GM12878 (cell line): ENCODE data around the gene NDOR1. TPM values are rescaled to one million over a fixed set of nuclear protein-coding genes. Genes with fewer than 3 reads are reported as not detected.

Experiments used
- ATAC-seq: fragments of 200-7000 bp; cut with Tn5 transposase; 3 replicates; pipeline ENCODE4 v1.9.1; 2020; ENCODE audit warnings: mild to moderate bottlenecking, moderate library complexity
- BruUV-seq: library from RNA; stranded (reverse); fragments of 400-500 nt; replicated peaks from 2 replicates; lab custom pipeline; 2021; lab: Mats Ljungman, UMichigan
- CTCF ChIA-PET: fragments of 300-600 bp; sonication (Branson Sonifier 250); formaldehyde crosslinking; extraction: SDS; loops from one replicate; lab custom pipeline; 2021; ENCODE audit warnings: inconsistent platforms; lab: Yijun Ruan, JAX
- POLR2A ChIA-PET: fragments of 350-600 bp; formaldehyde crosslinking; extraction: SDS; loops from one replicate; lab custom pipeline; 2021; ENCODE audit warnings: inconsistent platforms; lab: Charles Lee
- RAD21 ChIA-PET: fragments of 300-600 bp; sonication (Branson Sonifier 250); formaldehyde crosslinking; loops from one replicate; lab custom pipeline; 2023; ENCODE audit warnings: antibody characterized with exemption; ENCODE audit not compliant: unreplicated experiment; lab: Charles Lee
- SMC1A ChIA-PET: fragments of 300-600 bp; sonication (Branson Sonifier 250); formaldehyde crosslinking; loops from one replicate; lab custom pipeline; 2023; ENCODE audit not compliant: unreplicated experiment, uncharacterized antibody; lab: Charles Lee
- DNase-seq: peaks from one replicate; pipeline ENCODE4 v3.0.0-alpha.2; 2011; ENCODE audit warnings: low read depth, low spot score
- FAIRE-seq: peaks from 3 replicates; lab custom pipeline; 2011; peaks lifted over from hg19 to GRCh38; lab: Jason Lieb, UNC
- H2AFZ ChIP-seq: 2 replicates; pipeline ENCODE4 v1.6.0; 2011; ENCODE audit warnings: low read depth, low read length, control low read depth; ENCODE audit not compliant: control insufficient read depth
- H3K27ac ChIP-seq: 2 replicates; pipeline ENCODE4 v1.5.1; 2011; ENCODE audit warnings: control low read depth; ENCODE audit not compliant: control insufficient read depth, insufficient read depth
- H3K27me3 ChIP-seq, 2 experiments: replicated peaks in 1 of 2; 2 replicates each; pipeline versions ENCODE4 v1.6.0 to v1.6.1; 2011; ENCODE audit warnings: low read length in 1 of 2; ENCODE audit not compliant: control insufficient read depth in 2 of 2, insufficient read depth in 2 of 2
- H3K36me3 ChIP-seq, 2 experiments: 2 replicates each; pipeline ENCODE4 v1.5.1; 2011; ENCODE audit warnings: low read length in 1 of 2; ENCODE audit not compliant: control insufficient read depth in 2 of 2, insufficient read depth in 2 of 2
- H3K4me1 ChIP-seq: 2 replicates; pipeline ENCODE4 v1.6.1; 2011; ENCODE audit warnings: mild to moderate bottlenecking, low read length, moderate library complexity, mixed read lengths; ENCODE audit not compliant: control insufficient read depth, insufficient read depth
- H3K4me2 ChIP-seq: 2 replicates; pipeline ENCODE4 v1.6.0; 2011; ENCODE audit warnings: control low read depth; ENCODE audit not compliant: control insufficient read depth, insufficient read depth
- H3K4me3 ChIP-seq: fragments of 200-600 bp; sonication (generic); 2 replicates; pipeline ENCODE4 v1.5.1; 2016
- H3K79me2 ChIP-seq: 2 replicates; pipeline ENCODE4 v1.6.0; 2011; ENCODE audit warnings: low read length; ENCODE audit not compliant: control insufficient read depth, insufficient read depth
- H3K9ac ChIP-seq: 2 replicates; pipeline ENCODE4 v1.8.0; 2011; ENCODE audit warnings: low read length, control low read depth, mixed read lengths; ENCODE audit not compliant: control insufficient read depth, insufficient read depth
- H3K9me3 ChIP-seq: replicated peaks from 3 replicates; pipeline ENCODE4 v1.5.1; 2011; ENCODE audit warnings: mild to moderate bottlenecking, low read length; ENCODE audit not compliant: control insufficient read depth, insufficient read depth
- H4K20me1 ChIP-seq: 2 replicates; pipeline ENCODE4 v1.6.0; 2011; ENCODE audit not compliant: control insufficient read depth, insufficient read depth
- CEBPB ChIP-seq, 2 experiments: fragments of 150-350 bp in 1 of 2; IDR thresholded peaks; 2 replicates each; pipeline ENCODE4 v1.6.1; 2012 to 2014; ENCODE audit warnings: low read depth in 2 of 2, low read length in 2 of 2, borderline replicate concordance in 1 of 2, inconsistent platforms in 1 of 2
- CUX1 ChIP-seq: IDR thresholded peaks from 2 replicates; pipeline ENCODE4 v1.6.1; 2012; ENCODE audit warnings: improper control_type of control experiment, low read depth, low read length; ENCODE audit not compliant: insufficient replicate concordance
- HCFC1 ChIP-seq: fragments of 150-350 bp; IDR thresholded peaks from 2 replicates; pipeline ENCODE4 v1.6.1; 2014; ENCODE audit warnings: low read length
- IRF5 ChIP-seq: fragments of 450-650 bp; IDR thresholded peaks from 2 replicates; pipeline ENCODE4 v1.6.1; 2017; ENCODE audit warnings: borderline replicate concordance
- KDM1A ChIP-seq: fragments of 200-600 bp; sonication (generic); IDR thresholded peaks from 2 replicates; pipeline ENCODE4 v1.6.1; 2016; ENCODE audit warnings: borderline replicate concordance
- MAX ChIP-seq: IDR thresholded peaks from 2 replicates; pipeline ENCODE4 v1.6.1; 2012; ENCODE audit warnings: low read depth, low read length, improper control_type of control experiment
- NBN ChIP-seq: fragments of 450-650 bp; IDR thresholded peaks from 2 replicates; pipeline ENCODE4 v1.6.1; 2016
- NR2C2 ChIP-seq: IDR thresholded peaks from 2 replicates; pipeline ENCODE4 v1.6.1; 2011; ENCODE audit warnings: borderline replicate concordance, low read depth; ENCODE audit not compliant: control insufficient read depth, insufficient read length
- POU2F2 ChIP-seq: IDR thresholded peaks from 3 replicates; pipeline ENCODE4 v1.6.1; 2011; ENCODE audit warnings: low read depth, mild to moderate bottlenecking, low read length, borderline replicate concordance
- SIX5 ChIP-seq: IDR thresholded peaks from 2 replicates; pipeline ENCODE4 v1.6.1; 2011; ENCODE audit warnings: mild to moderate bottlenecking, low read depth, low read length, moderate library complexity; ENCODE audit not compliant: severe bottlenecking
- TCF12 ChIP-seq: IDR thresholded peaks from 2 replicates; pipeline ENCODE4 v1.6.1; 2011; ENCODE audit warnings: low read depth, mild to moderate bottlenecking, low read length
- USF1 ChIP-seq: IDR thresholded peaks from 2 replicates; pipeline ENCODE4 v1.6.1; 2011; ENCODE audit warnings: borderline replicate concordance, low read depth, mild to moderate bottlenecking, moderate library complexity, mixed read lengths, low read length; ENCODE audit not compliant: insufficient read depth; ENCODE audit errors: extremely low read length
- WGBS: methylation state at CpG from one replicate; pipeline ENCODE4 v1.1.6; 2016; ENCODE audit warnings: low lambda C conversion rate; ENCODE audit not compliant: insufficient replicate concordance, insufficient coverage; ENCODE audit errors: missing lambda C conversion rate; 5-methylcytosine and 5-hydroxymethylcytosine counted together
- in situ Hi-C: fragments of 300-500 bp; cut with MboI; formaldehyde crosslinking; loops from 9 replicates; pipeline ENCODE4 v1.14.3; 2018; ENCODE audit warnings: mixed read lengths
- intact Hi-C: fragments of 100-400 bp; cut with micrococcal nuclease; formaldehyde crosslinking; loops from one replicate; pipeline ENCODE4 v1.14.2; 2022; ENCODE audit not compliant: unreplicated experiment
- polyA plus RNA-seq, 11 experiments: library from polyadenylated mRNA; depleted of rRNA in 4 of 11; unstranded in 6 of 11; stranded (reverse) in 5 of 11; fragments of >200 nt; fragmentation: Nextera tagmentation in 4 of 11; fragmentation: Illumina TruSeq in 1 of 11; extraction: Ambion mirVana in 4 of 11; extraction: Trizol in 1 of 11; gene quantifications; 1 replicate in 1 of 11; 2 replicates in 10 of 11; pipeline versions ENCODE4 v1.2.1 to v1.2.3, GENCODE V29; 2011 to 2016; ENCODE audit warnings: inconsistent platforms in 2 of 11, missing spikeins in 2 of 11, low read depth in 1 of 11
- total RNA-seq, 4 experiments: library from RNA; depleted of rRNA in 3 of 4; stranded (reverse); fragments of >200 nt in 3 of 4; fragmentation: Illumina TruSeq in 1 of 4; extraction: Trizol in 1 of 4; gene quantifications; 2 replicates each; pipeline versions ENCODE4 v1.2.1 to v1.2.3, GENCODE V29; 2013 to 2021

Gene NDOR1
- total and polyA plus RNA-seq, 10 of the 15 experiments (the other 5 are each of a cell fraction or from before 2014, with no cell fraction given): 0.04 to 32.9 (median 11.1) TPM

- no peak for TF ChIP-seq IRF5
These were observed 10.9 kb downstream of the NDOR1 start (continued) for GRCh38 chr9:137216188-137216965.

- Histone ChIP-seq H3K4me3 (no peak overlapping the region), H3K4me1 (no peaks in the 10 kb centered on the region), H4K20me1 (no peaks in the 10 kb centered on the region), H3K79me2 (no peaks in the 10 kb centered on the region), H3K4me2 (no peak overlapping the region), H2AFZ (no peak overlapping the region), H3K27ac (no peak overlapping the region), H3K9ac (no peak overlapping the region), H3K9me3 (no peaks in the 10 kb centered on the region), H3K27me3 (no peaks in the 10 kb centered on the region), H3K36me3 (peaks cover 0 to 2% of the 10 kb centered on the region in 2 experiments; a peak in 2 of 4 replicates)
- 89% methylated on average over 36 of the region's 36 CpGs for WGBS
- ChIA-PET CTCF (no interaction called here), POLR2A (no interaction called here), RAD21 (no interaction called here), SMC1A (no interaction called here)
- DNase-seq (no peak), ATAC-seq (no peak), FAIRE-seq (no peak)
- BruUV-seq: no TSS peak
- in situ Hi-C loops (no loop called here), intact Hi-C loops (no loop called here)
- TF ChIP-seq CUX1: no peak
- TF ChIP-seq USF1: no peak
- TF ChIP-seq KDM1A: no peak
- TF ChIP-seq TCF12: no peak
- TF ChIP-seq NR2C2: no peak
- TF ChIP-seq SIX5: no peak
- no peak for TF ChIP-seq NBN
- no peak for TF ChIP-seq CEBPB (IDR thresholded peaks at IDR 0.05; ENCODE audit: borderline replicate concordance in 1 of 2, low read depth in 2 of 2, low read length in 2 of 2)
- TF ChIP-seq MAX: no peak
- no peak for TF ChIP-seq HCFC1
- no peak for TF ChIP-seq POU2F2
These were observed 12.0 kb downstream of the NDOR1 start for GRCh38 chr9:137217276-137218211.
